ENCODE results near the gene RARRES2.

GRCh38 chr7:150311146-150311545, 30.3 kb downstream of the RARRES2 start:
- TF ChIP-seq CTCF (IDR thresholded peaks at IDR 0.05): no peak
- no peak for TF ChIP-seq POLR2A (IDR thresholded peaks at IDR 0.05)
